ENCODE results near the gene CAPN2.
A peak's percentile ranks its signal among the peaks of the same experiment; 100 is the strongest.

The CAPN2 gene

DNA sequence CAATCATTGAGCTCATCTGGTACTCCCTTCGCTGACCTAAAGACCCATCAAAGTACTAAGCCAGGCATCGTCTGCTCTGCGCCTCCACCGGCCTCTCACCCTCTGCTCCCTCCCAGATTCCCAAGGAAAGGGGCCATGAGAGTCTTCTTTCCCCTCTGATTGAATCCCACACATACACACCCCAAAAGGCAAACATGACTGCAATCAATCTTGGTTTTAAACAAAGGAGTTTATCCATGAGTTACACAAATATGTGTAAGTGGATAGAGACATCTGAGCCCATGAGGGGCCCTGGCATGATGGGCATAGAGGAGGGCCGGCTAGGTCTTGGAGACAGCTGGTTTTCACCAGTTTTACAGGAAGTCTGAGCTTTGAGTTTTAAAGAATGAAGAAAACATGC is 50.9 kb downstream of the CAPN2 start:
- Mint-ChIP-seq H3K4me1 (peaks cover 3% of the 10 kb centered on the region), H3K36me3 (peaks cover 32% of the 10 kb centered on the region), H3K4me3 (no peak overlapping the region), H3K27ac (no peak overlapping the region), H3K9me3 (no peaks in the 10 kb centered on the region), H3K27me3 (no peaks in the 10 kb centered on the region)
- DNase-seq (ENCODE audit: low spot score in 2 of 2) (no peak), ATAC-seq (ENCODE audit: low read depth) (no peak)

DNA sequence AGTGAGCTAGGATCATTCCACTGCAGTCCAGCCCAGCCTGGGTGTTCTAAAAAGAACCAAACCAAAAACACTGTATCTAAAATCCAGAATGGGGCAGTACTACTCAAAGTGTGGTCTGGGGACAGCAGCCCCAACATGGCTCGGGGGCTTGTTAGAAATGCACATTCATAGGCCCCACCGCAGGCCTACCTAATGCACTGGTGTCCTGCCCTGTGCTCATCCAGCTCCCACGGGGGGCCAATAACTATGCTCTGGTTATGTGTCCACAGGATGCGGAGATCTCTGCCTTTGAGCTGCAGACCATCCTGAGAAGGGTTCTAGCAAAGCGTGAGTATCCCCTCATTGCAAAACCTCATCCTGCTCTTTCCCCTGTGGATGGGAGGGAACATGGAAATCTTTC is 51.5 kb downstream of the CAPN2 start:
- Mint-ChIP-seq H3K27ac (no peak overlapping the region), H3K9me3 (no peaks in the 10 kb centered on the region), H3K36me3 (peaks cover 35% of the 10 kb centered on the region), H3K4me1 (peaks cover 3% of the 10 kb centered on the region), H3K27me3 (no peaks in the 10 kb centered on the region), H3K4me3 (no peak overlapping the region)
- DNase-seq (ENCODE audit: low spot score in 2 of 2), result no peak
- no peak for ATAC-seq (ENCODE audit: low read depth)

GRCh38 chr1:223765036-223765718 is 52.8 kb downstream of the CAPN2 start:
- ATAC-seq (ENCODE audit: low read depth), result no peak
- Mint-ChIP-seq H3K27me3 (no peaks in the 10 kb centered on the region), H3K36me3 (peaks cover 35% of the 10 kb centered on the region), H3K27ac (no peak overlapping the region), H3K4me1 (no peaks in the 10 kb centered on the region), H3K9me3 (no peaks in the 10 kb centered on the region), H3K4me3 (no peak overlapping the region)
- DNase-seq (ENCODE audit: low spot score in 2 of 2), result no peak

DNA sequence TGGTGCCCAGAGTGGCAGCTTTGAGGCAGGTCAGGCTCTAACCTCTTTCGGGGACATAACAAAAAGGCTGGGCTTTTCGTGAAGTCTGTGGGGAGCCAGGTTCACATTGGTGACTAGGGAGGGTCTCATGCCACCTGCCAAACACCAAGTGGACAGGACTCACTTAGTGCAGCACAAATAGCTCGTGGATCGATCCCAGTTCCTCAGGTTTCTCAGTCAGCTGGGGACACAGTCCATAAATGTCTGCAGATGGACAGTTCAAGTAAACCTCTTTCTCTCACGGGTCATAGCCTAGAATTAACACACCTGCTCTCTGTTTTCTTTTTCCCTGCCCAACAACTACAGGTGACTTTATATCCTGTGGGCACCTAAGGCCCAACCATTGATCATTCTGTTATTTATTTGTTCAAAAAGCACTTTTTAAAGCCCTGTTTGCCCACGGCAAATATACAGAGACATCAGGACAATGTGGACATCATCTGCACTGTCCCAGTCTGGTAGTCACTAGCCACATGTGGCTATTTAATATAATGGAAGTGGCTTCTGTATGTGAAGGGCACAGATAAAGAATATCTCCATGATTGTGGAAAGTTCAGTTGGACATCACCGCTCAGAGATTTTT is 53.5 kb downstream of the CAPN2 start:
- ATAC-seq (ENCODE audit: low read depth), result no peak
- H3K36me3 Mint-ChIP-seq, result peaks cover 32% of the 10 kb centered on the region
- no peak overlapping the region for H3K4me3 Mint-ChIP-seq
- DNase-seq (ENCODE audit: low spot score in 2 of 2), result no peak
- no peak overlapping the region for H3K27ac Mint-ChIP-seq
- H3K9me3 Mint-ChIP-seq, result no peaks in the 10 kb centered on the region
- H3K4me1 Mint-ChIP-seq, result no peaks in the 10 kb centered on the region
- H3K27me3 Mint-ChIP-seq, result no peaks in the 10 kb centered on the region

- Mint-ChIP-seq H3K4me1 (peaks cover 3% of the 10 kb centered on the region), H3K9me3 (no peaks in the 10 kb centered on the region), H3K27ac (peak overlapping the region; percentile 77), H3K4me3 (no peak overlapping the region), H3K36me3 (peaks cover 34% of the 10 kb centered on the region), H3K27me3 (no peaks in the 10 kb centered on the region)
- no peak for DNase-seq (ENCODE audit: low spot score in 2 of 2)
- ATAC-seq (ENCODE audit: low read depth), result no peak
Observed at GRCh38 chr1:223770621-223771315, 58.4 kb downstream of the CAPN2 start.

DNA sequence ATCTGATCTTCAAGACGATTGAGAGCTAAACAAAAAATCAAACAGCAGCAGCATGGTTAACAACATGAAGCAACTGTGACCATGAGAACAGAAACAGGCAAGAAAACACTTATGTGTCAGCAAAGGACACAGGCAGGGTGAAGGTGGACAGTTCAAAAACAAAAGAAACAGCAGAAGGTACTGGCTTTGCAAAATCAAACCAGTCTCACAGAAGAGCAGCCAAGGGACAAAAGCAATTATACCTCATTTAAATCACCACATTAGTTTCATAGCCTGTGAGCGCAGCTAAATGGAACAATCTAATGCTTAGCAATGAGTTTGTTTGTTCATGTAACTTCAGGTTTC is 59.1 kb downstream of the CAPN2 start:
- peaks cover 36% of the 10 kb centered on the region for H3K36me3 Mint-ChIP-seq
- peak overlapping the region; percentile 77 for H3K27ac Mint-ChIP-seq
- H3K9me3 Mint-ChIP-seq, result no peaks in the 10 kb centered on the region
- ATAC-seq (ENCODE audit: low read depth) (no peak), DNase-seq (ENCODE audit: low spot score in 2 of 2) (no peak)
- peaks cover 8% of the 10 kb centered on the region for H3K4me1 Mint-ChIP-seq
- H3K27me3 Mint-ChIP-seq, result no peaks in the 10 kb centered on the region
- H3K4me3 Mint-ChIP-seq, result no peak overlapping the region

GRCh38 chr1:223771814-223772770 is 59.8 kb downstream of the CAPN2 start:
- Mint-ChIP-seq H3K27ac (peak overlapping the region; percentile 77), H3K9me3 (no peaks in the 10 kb centered on the region), H3K36me3 (peaks cover 40% of the 10 kb centered on the region), H3K4me3 (no peak overlapping the region), H3K27me3 (no peaks in the 10 kb centered on the region), H3K4me1 (peaks cover 8% of the 10 kb centered on the region)
- DNase-seq (ENCODE audit: low spot score in 2 of 2) (no peak), ATAC-seq (ENCODE audit: low read depth) (no peak)

DNA sequence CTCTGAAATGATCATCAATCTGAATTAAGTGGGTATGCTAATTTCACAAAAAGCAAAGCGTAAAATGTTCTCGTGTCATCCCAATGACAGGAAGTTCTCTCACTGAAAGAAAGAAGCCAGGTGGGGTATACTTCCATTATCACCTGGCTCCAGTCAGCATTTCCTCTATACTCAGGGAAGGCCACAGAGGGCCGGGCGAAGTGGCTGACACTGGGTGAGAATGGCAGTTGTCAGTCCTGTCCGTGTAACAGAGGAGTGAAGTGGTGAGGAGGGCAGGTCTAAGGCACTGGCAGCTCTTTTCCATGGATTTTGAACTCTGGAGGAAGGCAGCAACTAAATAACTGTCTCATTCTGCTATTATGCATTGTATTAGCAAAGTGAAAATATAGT is 60.4 kb downstream of the CAPN2 start:
- Mint-ChIP-seq H3K36me3 (peaks cover 44% of the 10 kb centered on the region), H3K9me3 (no peaks in the 10 kb centered on the region), H3K27ac (peak overlapping the region; percentile 77), H3K4me1 (peaks cover 8% of the 10 kb centered on the region), H3K27me3 (no peaks in the 10 kb centered on the region), H3K4me3 (no peak overlapping the region)
- ATAC-seq (ENCODE audit: low read depth) (no peak), DNase-seq (ENCODE audit: low spot score in 2 of 2) (no peak)

DNA sequence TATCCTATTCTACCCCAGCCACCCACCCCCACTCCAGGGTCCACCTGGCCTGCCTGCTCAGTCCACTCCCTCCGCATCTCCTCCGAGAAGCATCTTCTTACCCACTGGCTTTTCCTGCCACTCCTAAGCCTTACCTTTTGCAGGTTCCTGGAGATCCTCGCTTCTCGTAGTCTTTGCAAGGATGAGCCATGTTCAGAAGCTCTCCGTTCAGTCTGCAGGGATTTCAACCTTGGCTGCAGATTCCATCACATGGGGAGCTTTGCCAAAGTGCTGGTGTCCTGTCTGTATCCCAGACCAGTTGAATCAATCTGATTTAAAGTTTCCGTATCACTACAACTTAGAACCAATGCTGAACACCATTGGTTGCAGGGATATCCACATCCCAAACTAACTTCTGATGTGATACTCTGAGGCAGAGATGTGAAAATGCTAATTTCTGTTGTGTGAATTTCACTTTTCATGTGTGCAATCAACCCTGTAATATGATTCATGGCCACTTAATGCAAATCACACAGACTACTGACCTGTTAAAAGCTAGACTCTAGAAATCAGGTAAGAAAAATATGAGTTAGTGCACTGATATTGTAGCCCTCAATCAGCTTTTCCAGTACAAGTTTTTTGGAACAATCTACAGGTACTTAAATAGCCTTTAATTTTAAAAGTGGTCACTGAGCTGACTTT is 61.9 kb downstream of the CAPN2 start:
- Mint-ChIP-seq H3K27ac (no peak overlapping the region), H3K4me1 (peaks cover 8% of the 10 kb centered on the region), H3K4me3 (no peak overlapping the region), H3K27me3 (no peaks in the 10 kb centered on the region), H3K9me3 (no peaks in the 10 kb centered on the region), H3K36me3 (peaks cover 44% of the 10 kb centered on the region)
- no peak for ATAC-seq (ENCODE audit: low read depth)
- no peak for DNase-seq (ENCODE audit: low spot score in 2 of 2)

GRCh38 chr1:223775054-223775453 is 62.7 kb downstream of the CAPN2 start:
- Mint-ChIP-seq H3K27me3 (no peaks in the 10 kb centered on the region), H3K27ac (no peak overlapping the region), H3K4me3 (no peak overlapping the region), H3K9me3 (no peaks in the 10 kb centered on the region), H3K36me3 (peaks cover 38% of the 10 kb centered on the region), H3K4me1 (peaks cover 8% of the 10 kb centered on the region)
- DNase-seq (ENCODE audit: low spot score in 2 of 2), result no peak
- ATAC-seq (ENCODE audit: low read depth), result no peak

DNA sequence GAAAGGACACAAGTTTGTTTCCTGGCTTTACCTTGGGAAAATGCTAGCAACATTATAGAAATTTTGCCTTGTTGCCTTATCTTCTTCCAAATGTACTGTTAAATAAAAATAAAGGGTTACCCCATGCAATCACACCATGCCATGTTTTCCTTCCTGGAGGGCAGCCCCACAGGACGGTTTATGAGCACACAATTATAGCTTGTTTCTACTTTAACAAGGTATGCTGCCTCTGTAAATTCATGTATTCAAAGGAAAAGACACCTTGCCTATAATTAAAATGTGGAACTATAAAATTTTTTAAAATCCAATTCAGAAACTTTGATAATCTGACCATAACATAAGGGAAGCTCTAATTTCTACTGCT is 63.4 kb downstream of the CAPN2 start:
- H3K27ac Mint-ChIP-seq, result peak overlapping the region; percentile 13
- peaks cover 8% of the 10 kb centered on the region for H3K4me1 Mint-ChIP-seq

GRCh38 chr1:223776075-223776814 is 63.9 kb downstream of the CAPN2 start:
- ATAC-seq (ENCODE audit: low read depth) (no peak), DNase-seq (ENCODE audit: low spot score in 2 of 2) (no peak)
- Mint-ChIP-seq H3K27me3 (no peaks in the 10 kb centered on the region), H3K27ac (peak overlapping the region; percentile 13), H3K4me3 (no peak overlapping the region), H3K4me1 (peaks cover 8% of the 10 kb centered on the region), H3K9me3 (no peaks in the 10 kb centered on the region), H3K36me3 (peaks cover 40% of the 10 kb centered on the region)

More for the DNA sequence above, 63.4 kb downstream of the CAPN2 start:
- DNase-seq (ENCODE audit: low spot score in 2 of 2) (no peak), ATAC-seq (ENCODE audit: low read depth) (no peak)
- H3K27me3 Mint-ChIP-seq, result no peaks in the 10 kb centered on the region
- H3K4me3 Mint-ChIP-seq, result no peak overlapping the region
- H3K9me3 Mint-ChIP-seq, result no peaks in the 10 kb centered on the region
- peaks cover 38% of the 10 kb centered on the region for H3K36me3 Mint-ChIP-seq

DNA sequence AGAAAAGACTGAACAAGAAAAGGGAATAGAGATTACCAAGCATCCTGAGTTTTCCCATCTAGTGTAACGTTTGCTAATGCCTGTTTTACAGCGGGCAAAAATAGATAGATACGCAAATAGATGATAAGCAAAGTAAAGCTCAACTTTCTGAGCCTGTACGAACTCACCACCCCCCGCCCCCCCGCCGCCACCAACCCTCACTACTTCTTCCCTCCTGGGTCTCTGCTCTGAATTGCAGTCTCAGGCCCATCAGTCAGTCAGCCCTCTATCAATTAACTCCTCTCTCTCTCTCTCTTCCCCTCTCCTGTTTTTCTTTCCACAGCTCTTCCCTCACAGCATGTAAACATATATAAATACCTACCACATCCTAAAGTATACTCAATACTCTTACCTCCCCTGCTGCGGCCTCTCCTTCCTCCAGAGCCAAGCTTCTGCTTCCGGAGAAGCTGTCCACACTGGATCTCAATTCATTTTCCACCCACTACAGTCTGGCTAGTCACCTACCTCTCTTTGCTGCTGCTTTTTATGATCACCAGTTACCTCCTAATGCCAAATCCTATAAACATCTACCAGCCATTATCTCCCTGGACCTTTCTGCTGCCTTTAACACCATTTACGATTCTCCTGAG is 64.6 kb downstream of the CAPN2 start:
- Mint-ChIP-seq H3K27me3 (no peaks in the 10 kb centered on the region), H3K36me3 (peaks cover 35% of the 10 kb centered on the region)
- no peak for DNase-seq (ENCODE audit: low spot score in 2 of 2)

More for the DNA sequence above, 64.6 kb downstream of the CAPN2 start:
- H3K4me3 Mint-ChIP-seq, result no peak overlapping the region
- no peak for ATAC-seq (ENCODE audit: low read depth)
- peaks cover 8% of the 10 kb centered on the region for H3K4me1 Mint-ChIP-seq
- no peaks in the 10 kb centered on the region for H3K9me3 Mint-ChIP-seq
- peak overlapping the region; percentile 13 for H3K27ac Mint-ChIP-seq

Data from memory B cell (primary cell).